GM18517 (cell line): ENCODE results near the gene KCNT1.
"Not testable (repeated sequence)": the region's sequence is repeated elsewhere in the genome, so short reads cannot be mapped to it uniquely, and the experiment has no call there.

Source experiments
- ATAC-seq: cut with Tn5 transposase; IDR thresholded peaks from one replicate; pipeline ENCODE4 v1.9.1; 2021; ENCODE audit warnings: mild to moderate bottlenecking, moderate library complexity; ENCODE audit not compliant: unreplicated experiment

KCNT1 gene

GRCh38 chr9:135671591-135672041 is 30.4 kb upstream of the KCNT1 start:
- no peak for ATAC-seq

DNA sequence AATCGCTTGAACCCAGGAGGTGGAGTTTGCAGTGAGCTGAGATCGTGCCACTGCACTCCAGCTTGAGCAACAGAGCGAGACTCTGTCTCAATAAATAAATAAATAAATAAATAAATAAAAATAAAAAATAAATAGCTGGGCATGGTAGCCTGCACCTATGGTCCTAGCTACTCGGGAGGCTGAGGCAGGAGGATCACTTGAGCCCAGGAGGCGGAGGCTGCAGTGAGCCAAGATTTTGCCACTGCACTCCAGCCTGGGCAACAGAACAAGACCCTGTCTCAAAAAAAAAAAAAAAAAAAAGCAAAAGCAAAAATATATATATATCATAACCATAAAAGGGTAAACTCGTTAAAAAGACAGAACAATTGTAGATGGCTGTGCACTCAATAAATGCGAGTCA is 29.2 kb upstream of the KCNT1 start:
- ATAC-seq: not testable (repeated sequence)

- ATAC-seq: no peak
Observed at GRCh38 chr9:135673941-135674340, 28.0 kb upstream of the KCNT1 start.

DNA sequence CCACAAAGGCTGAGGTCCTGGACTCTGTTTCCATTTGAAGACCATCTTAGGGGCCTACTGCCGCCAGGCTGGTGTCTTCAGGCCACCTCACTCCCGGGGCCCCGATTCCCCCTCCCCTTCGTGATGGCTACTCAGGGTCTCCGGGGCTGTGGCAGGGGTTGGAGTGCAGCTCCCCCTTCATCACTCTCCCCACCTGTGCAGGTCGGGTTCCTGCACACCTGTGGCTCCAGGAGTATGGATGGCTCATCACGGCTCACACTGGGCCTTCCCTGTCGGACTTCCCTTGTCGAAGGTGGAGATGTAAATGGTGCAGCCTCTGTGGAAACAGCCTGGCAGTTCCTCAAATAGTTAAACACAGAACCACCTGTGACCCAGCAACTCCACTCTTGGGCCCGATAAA is 27.0 kb upstream of the KCNT1 start:
- ATAC-seq: no peak

- ATAC-seq: no peak
Observed at GRCh38 chr9:135676891-135677290, 25.1 kb upstream of the KCNT1 start.

DNA sequence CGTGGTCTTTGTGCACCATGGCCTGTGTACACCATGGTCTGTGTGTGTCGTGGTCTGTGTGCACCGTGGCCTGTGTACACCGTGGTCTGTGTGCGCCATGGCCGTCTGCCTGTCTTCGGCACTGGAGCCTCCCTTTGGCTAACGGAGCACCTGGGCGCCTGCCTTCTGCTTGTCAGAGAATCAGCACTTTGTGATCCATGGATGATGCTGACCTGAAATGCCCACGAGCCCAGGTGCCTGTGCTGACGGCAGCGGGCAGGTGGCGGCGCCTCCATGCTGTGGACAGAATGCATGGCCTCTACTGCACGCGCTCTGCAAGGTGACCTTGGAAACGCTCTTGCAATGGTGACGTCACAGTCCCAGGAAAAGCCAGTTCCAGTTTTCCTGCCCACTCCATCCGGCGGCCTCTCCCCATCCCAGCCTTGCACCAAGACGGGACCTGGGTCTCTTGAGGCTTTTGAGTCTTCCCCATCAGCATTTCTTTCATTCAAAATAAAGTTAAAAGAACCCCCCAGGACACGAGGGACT is 24.3 kb upstream of the KCNT1 start:
- ATAC-seq: no peak

- no peak for ATAC-seq
Observed at GRCh38 chr9:135678236-135679017, 23.6 kb upstream of the KCNT1 start.

DNA sequence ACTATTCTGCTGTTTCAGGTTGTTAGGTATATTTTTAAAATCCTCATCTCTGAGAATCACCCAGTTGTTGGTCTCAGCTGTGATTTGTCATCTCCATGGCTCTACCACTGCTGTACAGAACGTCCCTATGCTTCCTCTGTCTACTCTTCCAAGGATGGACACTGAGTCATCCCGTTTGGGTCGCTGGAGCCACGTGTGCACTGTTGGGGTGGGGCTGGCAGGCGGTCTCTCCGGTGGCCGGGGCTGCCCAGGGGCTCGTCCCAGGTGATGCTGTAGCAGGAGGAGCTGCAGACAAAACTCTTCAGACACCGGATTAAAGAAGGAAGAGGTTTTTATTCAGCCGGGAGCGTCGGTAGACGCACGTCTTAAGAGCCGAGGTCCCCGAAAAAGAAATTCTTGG is 21.9 kb upstream of the KCNT1 start:
- ATAC-seq: no peak

GRCh38 chr9:135681161-135681560 is 20.8 kb upstream of the KCNT1 start:
- no peak for ATAC-seq

- no peak for ATAC-seq
Observed at GRCh38 chr9:135683401-135684034, 18.5 kb upstream of the KCNT1 start.

GRCh38 chr9:135684691-135685090 is 17.3 kb upstream of the KCNT1 start:
- no peak for ATAC-seq

GRCh38 chr9:135687216-135687615 is 14.8 kb upstream of the KCNT1 start:
- no peak for ATAC-seq

DNA sequence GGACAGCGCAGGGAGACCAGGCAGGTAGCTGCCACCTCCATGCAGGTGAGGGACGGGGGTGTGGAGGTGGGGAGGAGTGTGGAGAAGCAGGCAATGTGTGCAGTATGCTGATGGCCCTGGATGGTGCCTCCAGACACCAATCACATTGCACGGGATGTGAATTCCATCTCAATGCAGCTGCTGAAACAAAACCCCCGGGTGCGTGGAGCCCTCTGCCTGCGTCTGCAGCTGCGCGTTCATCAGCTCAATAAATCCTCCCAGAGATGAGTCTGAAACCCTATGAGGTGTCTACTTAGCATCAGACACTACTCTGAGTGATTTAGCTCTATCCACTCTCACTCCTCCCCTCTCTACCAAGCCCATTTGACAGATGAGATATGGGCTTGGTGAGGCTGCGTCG is 13.0 kb upstream of the KCNT1 start:
- ATAC-seq: no peak

GRCh38 chr9:135690836-135691570 is 11.0 kb upstream of the KCNT1 start:
- no peak for ATAC-seq

- no peak for ATAC-seq
Observed at GRCh38 chr9:135692410-135692809, 9.6 kb upstream of the KCNT1 start.

GRCh38 chr9:135693265-135693664 is 8.7 kb upstream of the KCNT1 start:
- no peak for ATAC-seq

DNA sequence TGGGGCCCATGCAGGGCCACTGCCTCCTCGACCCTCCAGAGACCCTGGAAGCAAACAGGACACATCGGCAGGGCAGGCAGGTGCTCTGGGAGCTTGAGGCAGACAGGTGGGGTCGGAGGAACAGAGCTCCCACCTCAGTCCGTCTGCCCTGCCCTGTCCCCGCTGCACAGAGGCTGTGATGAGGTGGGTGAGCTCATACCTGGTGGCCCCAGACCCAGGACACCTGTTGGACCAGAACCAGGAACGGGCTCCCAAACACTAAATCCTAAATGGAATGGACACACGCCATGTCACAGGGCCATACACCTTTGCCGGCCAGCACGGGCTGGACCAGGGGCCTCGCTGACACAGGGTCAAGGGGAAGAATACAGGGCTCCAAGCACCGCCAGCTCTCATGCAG is 8.2 kb upstream of the KCNT1 start:
- ATAC-seq: no peak

- ATAC-seq: no peak
Observed at GRCh38 chr9:135694414-135694813, 7.6 kb upstream of the KCNT1 start.

- no peak for ATAC-seq
Observed at GRCh38 chr9:135695036-135695435, 6.9 kb upstream of the KCNT1 start.

DNA sequence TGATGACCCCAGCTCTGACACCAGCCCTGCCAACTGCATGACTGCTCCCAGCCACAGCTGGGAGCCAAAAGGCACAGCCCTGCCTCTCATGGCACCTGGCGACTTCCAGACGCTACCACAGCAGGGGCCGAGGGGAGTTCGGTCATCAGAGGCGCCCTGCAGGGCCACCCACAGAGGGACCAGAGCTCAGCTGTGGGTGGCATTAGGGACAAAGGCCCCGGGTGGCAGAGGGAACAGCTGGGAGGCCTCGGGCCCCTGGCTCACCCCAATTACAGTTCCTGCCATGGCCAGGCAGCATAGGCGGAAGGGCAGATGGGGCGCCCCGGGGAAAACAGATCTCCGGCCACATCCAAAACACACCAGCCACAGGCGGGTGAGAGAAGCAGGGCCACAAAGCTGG is 6.3 kb upstream of the KCNT1 start:
- ATAC-seq: no peak

DNA sequence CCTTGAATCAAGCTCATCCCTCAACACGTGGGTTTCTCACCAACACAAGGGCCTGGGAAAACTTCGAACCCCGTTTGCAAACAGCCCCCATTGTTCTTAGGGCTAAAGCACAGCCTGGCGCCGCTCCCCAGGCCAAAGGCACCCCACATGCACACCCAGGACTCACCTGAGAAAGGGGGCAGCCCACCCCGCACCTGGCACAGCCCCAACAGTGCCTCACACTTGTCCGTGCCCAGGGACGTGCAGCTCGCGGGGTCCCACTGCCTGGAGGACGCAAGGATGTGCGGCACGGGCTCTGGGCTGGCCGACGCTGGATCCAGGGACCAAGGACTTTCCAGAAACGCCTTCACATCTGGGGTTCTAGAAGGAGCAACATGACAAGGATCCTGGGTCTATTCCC is 5.5 kb upstream of the KCNT1 start:
- no peak for ATAC-seq

DNA sequence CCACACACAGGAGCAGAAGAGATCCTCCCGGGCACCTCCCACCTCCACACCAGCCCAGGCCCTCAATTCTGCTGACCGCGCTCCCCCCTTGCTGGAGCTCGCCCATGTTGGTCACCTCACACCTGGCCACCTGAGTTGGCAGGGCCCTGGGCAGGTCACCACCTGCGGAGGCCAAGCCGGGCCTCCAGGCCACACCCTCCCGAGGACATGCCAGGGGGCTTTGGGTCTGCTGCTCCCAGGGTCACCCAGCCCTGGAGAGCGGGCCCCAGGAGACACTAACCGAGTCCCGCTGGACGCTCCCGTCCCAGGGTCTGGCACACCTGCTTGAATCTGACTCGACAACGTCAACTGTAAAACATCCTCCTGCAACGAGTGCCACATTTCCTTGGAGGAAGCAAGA is 4.8 kb upstream of the KCNT1 start:
- ATAC-seq: no peak
